HG02885 (cell line): ENCODE data around the gene TP53I11.
A peak's percentile ranks its signal among the peaks of the same experiment; 100 is the strongest.

ENCODE experiments used
- ATAC-seq: cut with Tn5 transposase; IDR thresholded peaks from one replicate; pipeline ENCODE4 v1.9.1; 2021; ENCODE audit warnings: mild to moderate bottlenecking; ENCODE audit not compliant: unreplicated experiment, poor library complexity

TP53I11 gene

DNA sequence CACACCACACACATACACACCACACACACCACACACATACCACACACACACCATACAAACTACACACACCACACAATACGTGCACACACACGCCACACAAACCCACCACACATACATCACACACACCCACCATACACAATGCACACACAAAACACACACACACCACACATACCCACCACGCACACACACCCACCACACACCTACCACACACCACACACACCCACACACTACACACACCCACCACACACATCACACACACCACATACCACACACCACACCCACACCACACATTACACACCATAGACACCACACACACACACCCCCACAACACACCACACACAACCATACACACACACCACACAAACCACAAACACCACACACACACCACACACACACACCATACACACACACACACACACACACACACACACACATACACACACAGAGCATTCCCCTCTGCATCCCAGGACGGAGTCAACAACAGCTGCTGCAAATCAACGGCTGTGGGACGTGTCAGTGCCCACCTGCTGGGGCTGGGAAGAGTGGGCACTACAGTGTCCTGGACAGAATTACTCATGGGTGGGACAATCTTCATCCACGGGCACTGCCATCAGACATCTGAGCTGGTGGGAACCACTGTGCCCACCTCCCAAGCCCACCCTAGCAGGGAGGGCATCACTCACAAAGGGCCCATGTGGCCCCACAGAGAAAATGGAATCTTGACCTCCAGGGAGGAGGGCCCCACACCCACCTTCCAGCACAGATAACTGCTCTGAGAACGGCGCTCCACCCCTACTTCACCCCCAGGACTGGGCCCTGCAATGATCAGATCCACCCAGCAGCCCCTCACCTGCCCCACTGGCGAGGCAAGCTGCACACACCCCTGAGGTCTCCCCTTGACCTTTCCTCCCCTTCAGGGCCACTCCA, 8.4 kb downstream of the TP53I11 start:
- no peak for ATAC-seq

- no peak for ATAC-seq
Observed at GRCh38 chr11:44941259-44942021, 9.2 kb downstream of the TP53I11 start.

- no peak for ATAC-seq
Observed at GRCh38 chr11:44940835-44941234, 9.8 kb downstream of the TP53I11 start.

DNA sequence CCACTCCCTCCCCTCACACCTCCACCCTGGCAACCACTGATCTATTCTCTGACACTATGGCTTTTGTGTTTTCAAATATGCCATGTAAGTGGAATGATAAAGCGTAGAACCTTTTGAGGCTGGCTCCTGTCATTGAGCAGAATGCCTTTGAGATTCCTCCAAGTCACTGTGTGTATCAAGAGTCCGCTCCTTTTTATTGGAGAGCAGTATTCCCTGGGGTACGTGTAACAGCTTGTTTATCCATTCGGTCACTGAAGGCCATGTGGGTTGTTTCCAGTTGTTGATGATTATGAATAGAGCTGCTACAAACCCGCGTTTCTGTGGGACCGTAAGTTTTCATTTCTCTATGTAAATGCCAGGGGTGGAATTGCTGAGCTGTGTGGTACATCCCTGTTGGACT, 10.3 kb downstream of the TP53I11 start:
- no peak for ATAC-seq

- no peak for ATAC-seq
Observed at GRCh38 chr11:44939673-44940395, 10.8 kb downstream of the TP53I11 start.

GRCh38 chr11:44938066-44938691, 12.5 kb downstream of the TP53I11 start:
- ATAC-seq: no peak

DNA sequence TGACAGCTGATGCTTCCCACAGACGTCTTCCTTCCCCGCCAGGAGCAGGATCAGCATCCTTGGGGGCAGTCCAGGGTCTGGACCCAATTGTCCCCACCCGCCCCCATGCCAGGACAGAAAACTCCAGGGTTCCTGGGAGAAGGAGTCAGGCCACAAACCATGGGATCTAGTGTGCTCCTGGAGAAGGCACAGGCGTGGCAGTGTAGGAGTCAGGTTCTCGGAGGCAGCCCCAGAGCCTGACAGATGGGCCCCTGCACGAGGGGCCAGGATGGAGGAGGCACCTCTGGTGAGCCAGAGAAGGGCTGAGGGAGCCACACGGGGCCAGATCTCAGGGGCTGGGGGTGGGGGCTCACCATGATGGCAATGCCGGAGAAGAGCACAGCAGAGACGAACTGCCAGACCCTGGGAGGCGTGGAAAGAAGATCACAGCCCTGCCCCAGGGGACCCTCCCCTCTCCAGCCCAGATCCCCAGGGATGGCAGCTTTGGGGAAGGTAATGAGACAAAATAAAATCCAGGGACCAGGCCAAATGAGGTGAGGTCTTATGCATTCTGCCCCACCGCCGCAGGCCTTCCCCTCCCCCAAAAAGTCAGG, 13.6 kb downstream of the TP53I11 start:
- ATAC-seq: no peak

- peak; percentile 84 for ATAC-seq
Observed at GRCh38 chr11:44936525-44936924, 14.2 kb downstream of the TP53I11 start.

GRCh38 chr11:44934735-44935250, 15.9 kb downstream of the TP53I11 start:
- ATAC-seq: no peak

GRCh38 chr11:44934110-44934509, 16.6 kb downstream of the TP53I11 start:
- no peak for ATAC-seq

- no peak for ATAC-seq
Observed at GRCh38 chr11:44931466-44931865, 19.2 kb downstream of the TP53I11 start.

DNA sequence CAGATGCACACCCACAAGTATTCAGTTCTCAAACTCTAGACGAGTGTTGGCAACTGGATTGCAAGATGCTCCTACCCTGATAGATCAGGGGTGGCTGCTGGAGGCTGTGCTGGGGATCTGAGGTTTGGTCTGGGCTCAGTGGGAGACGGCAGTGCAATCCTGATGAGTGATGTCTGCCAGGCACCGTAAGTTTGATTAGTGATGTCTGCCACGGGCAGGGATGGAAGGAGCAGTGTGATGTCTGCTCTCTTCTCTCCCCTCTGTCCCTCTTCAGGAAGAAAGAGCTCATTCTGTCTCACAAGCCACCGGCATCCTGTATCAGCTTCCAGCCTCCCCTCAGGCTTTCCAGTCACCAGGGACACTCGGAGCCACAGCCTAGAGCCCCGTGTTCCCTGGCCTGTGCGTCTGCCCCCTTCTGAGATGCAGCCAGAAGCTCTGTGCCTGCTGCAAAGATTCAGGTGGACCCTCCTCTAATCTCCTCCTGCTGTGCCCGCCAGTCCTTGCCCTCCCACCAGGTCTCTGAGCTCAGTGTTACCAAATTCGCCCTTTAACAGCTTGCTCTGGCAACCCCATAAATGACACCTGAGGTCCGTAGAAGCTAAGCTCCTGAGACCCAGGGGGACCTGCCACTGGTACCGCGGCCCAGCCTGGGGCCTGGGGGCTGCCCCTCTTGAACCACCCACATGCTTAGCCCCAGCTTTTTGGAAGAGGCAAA, 19.9 kb downstream of the TP53I11 start:
- no peak for ATAC-seq

DNA sequence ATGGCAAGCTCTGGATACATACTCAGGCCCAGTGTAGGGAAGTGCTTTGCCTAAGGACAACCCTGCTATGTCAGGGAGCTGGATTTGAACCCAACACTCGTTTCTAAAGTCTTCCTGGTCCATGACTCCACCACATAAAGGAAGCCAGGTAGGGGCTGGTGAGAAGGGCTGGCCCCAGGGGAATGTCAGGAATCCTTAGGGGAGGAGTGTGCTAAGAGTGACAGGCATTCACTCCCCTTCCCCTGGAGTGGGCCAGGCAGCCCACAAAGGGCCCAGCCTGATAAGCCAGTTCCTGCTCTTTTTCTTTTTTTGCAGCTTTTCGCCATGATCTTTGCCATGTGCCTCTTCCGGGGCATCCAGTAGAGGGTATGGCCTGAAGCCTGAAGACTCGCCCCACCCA, 21.9 kb downstream of the TP53I11 start:
- ATAC-seq: no peak

- no peak for ATAC-seq
Observed at GRCh38 chr11:44928144-44928543, 22.5 kb downstream of the TP53I11 start.

- ATAC-seq: no peak
Observed at GRCh38 chr11:44927174-44927661, 23.5 kb downstream of the TP53I11 start.

- no peak for ATAC-seq
Observed at GRCh38 chr11:44926036-44926435, 24.6 kb downstream of the TP53I11 start.

GRCh38 chr11:44923806-44924205, 26.9 kb downstream of the TP53I11 start:
- ATAC-seq: no peak

- ATAC-seq: no peak
Observed at GRCh38 chr11:44923115-44923514, 27.6 kb downstream of the TP53I11 start.

DNA sequence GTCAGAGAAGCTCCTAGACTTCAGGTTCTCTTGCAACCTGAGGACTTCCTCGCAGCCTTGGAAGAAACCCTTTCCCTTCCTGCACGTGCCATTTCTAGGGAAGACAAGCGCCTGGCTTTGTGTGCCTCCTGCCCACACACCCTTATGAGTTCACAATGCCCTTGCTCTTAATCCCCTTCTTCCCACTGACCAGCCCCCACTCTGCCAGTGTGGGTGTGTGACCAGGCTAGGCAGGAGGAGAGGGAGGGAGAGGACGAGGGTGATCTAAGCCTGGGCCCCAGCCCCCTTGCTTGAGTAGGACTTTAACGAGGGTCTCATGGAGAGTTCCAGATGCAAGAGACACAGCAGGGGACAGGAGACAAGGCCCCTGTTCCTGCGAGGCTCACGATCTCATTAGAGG, 30.2 kb downstream of the TP53I11 start:
- no peak for ATAC-seq
